K562 (cell line): ENCODE data around the gene GRIK5. TPM values are rescaled to one million over a fixed set of nuclear protein-coding genes. Genes with fewer than 3 reads are reported as not detected.
A peak's percentile ranks its signal among the peaks of the same experiment; 100 is the strongest.

ENCODE experiments used
- BRD9 ChIP-seq: fragments of 450-650 bp; IDR thresholded peaks from 2 replicates; pipeline ENCODE4 v1.6.1; 2018; ENCODE audit warnings: low read depth; ENCODE audit not compliant: partially characterized antibody
- CSDE1 ChIP-seq, 2 experiments: fragments of 450-650 bp; IDR thresholded peaks; 2 replicates each; pipeline ENCODE4 v1.6.1; 2016; ENCODE audit warnings: mild to moderate bottlenecking in 1 of 2
- FOXK1 ChIP-seq: sonication (generic); formaldehyde crosslinking; IDR thresholded peaks from 2 replicates; pipeline ENCODE4 v1.8.0; 2022; ENCODE audit warnings: missing genetic modification reagents, mild to moderate bottlenecking, borderline replicate concordance
- HDAC6 ChIP-seq: IDR thresholded peaks from 2 replicates; pipeline ENCODE4 v1.6.1; 2012; ENCODE audit warnings: low read depth, mild to moderate bottlenecking, control low read depth, inconsistent platforms, low read length, moderate library complexity
- LARP7 ChIP-seq: fragments of 450-650 bp; IDR thresholded peaks from 2 replicates; pipeline ENCODE4 v1.6.1; 2016
- MCM3 ChIP-seq: fragments of 450-650 bp; IDR thresholded peaks from 2 replicates; pipeline ENCODE4 v1.6.1; 2016
- NCOA1 ChIP-seq: fragments of 450-650 bp; IDR thresholded peaks from 2 replicates; pipeline ENCODE4 v1.6.1; 2016; ENCODE audit warnings: low read depth
- PATZ1 ChIP-seq: fragments of 250-450 bp; sonication (Bioruptor Pico); IDR thresholded peaks from 2 replicates; pipeline ENCODE4 v1.5.0; 2020; ENCODE audit warnings: mild to moderate bottlenecking, borderline replicate concordance
- PTRF ChIP-seq: fragments of 450-650 bp; IDR thresholded peaks from 2 replicates; pipeline ENCODE4 v1.6.1; 2016; ENCODE audit warnings: mild to moderate bottlenecking, missing genetic modification characterization, missing compliant biosample characterization
- RAD21 ChIP-seq, 2 experiments: fragments of 250-450 bp in 1 of 2; fragments of 450-650 bp in 1 of 2; sonication (Bioruptor Pico) in 1 of 2; formaldehyde crosslinking in 1 of 2; IDR thresholded peaks in 1 of 2; conservative IDR thresholded peaks in 1 of 2; 2 replicates each; pipeline versions ENCODE4 v1.4.0 to v1.8.0; 2020 to 2022; ENCODE audit warnings: mild to moderate bottlenecking in 2 of 2, moderate library complexity in 1 of 2
- RB1 ChIP-seq: fragments of 450-650 bp; IDR thresholded peaks from 2 replicates; pipeline ENCODE4 v1.6.1; 2017; ENCODE audit warnings: low read depth, mild to moderate bottlenecking
- RBFOX2 ChIP-seq: fragments of 200-400 bp; formaldehyde crosslinking; IDR thresholded peaks from 2 replicates; pipeline ENCODE4 v1.6.1; 2017; ENCODE audit warnings: low read depth, mild to moderate bottlenecking, low read length, moderate library complexity
- RBM39 ChIP-seq: fragments of 200-400 bp; formaldehyde crosslinking; optimal IDR thresholded peaks from 2 replicates; pipeline ENCODE3; 2018; ENCODE audit warnings: low read depth, low read length
- SMARCA4 ChIP-seq: fragments of 450-650 bp; IDR thresholded peaks from 2 replicates; pipeline ENCODE4 v1.6.1; 2016
- SMARCE1 ChIP-seq: fragments of 450-650 bp; IDR thresholded peaks from 2 replicates; pipeline ENCODE4 v1.7.1; 2016; ENCODE audit warnings: mild to moderate bottlenecking
- SRSF9 ChIP-seq: fragments of 200-400 bp; formaldehyde crosslinking; IDR thresholded peaks from 2 replicates; pipeline ENCODE4 v1.6.1; 2017; ENCODE audit warnings: low read depth, low read length, borderline replicate concordance
- TOE1 ChIP-seq, 2 experiments: fragments of 450-650 bp in 1 of 2; sonication (generic) in 1 of 2; formaldehyde crosslinking in 1 of 2; IDR thresholded peaks; 2 replicates each; pipeline versions ENCODE4 v1.7.1 to v1.8.0; 2016 to 2022; ENCODE audit warnings: borderline replicate concordance in 2 of 2, mild to moderate bottlenecking in 2 of 2, antibody characterized with exemption in 1 of 2, inconsistent platforms in 1 of 2, low read depth in 1 of 2, missing genetic modification reagents in 1 of 2, moderate library complexity in 1 of 2
- ZNF24 ChIP-seq: fragments of 450-650 bp; IDR thresholded peaks from 2 replicates; pipeline ENCODE4 v1.6.1; 2016
- ZNF253 ChIP-seq: fragments of 250-450 bp; sonication (Bioruptor Pico); conservative IDR thresholded peaks from 2 replicates; pipeline ENCODE4 v1.6.1; 2021; ENCODE audit warnings: mild to moderate bottlenecking
- ZNF282 ChIP-seq: sonication (generic); formaldehyde crosslinking; IDR thresholded peaks from 2 replicates; pipeline ENCODE4 v1.8.1; 2023; ENCODE audit warnings: missing genetic modification reagents
- ZNF644 ChIP-seq: fragments of 200-800 bp; sonication (Bioruptor generic); IDR thresholded peaks from 2 replicates; pipeline ENCODE4 v1.6.1; 2016; ENCODE audit warnings: low read depth, missing genetic modification characterization, missing compliant biosample characterization
- polyA plus RNA-seq, 8 experiments: library from polyadenylated mRNA; depleted of rRNA in 4 of 8; stranded (reverse) in 5 of 8; unstranded in 3 of 8; fragments of >200 nt; fragmentation: Nextera tagmentation in 2 of 8; fragmentation: Illumina TruSeq in 1 of 8; extraction: Ambion mirVana in 2 of 8; extraction: Trizol in 1 of 8; gene quantifications; 2 replicates each; pipeline versions ENCODE4 v1.2.1 to v1.2.3, GENCODE V29; 2011 to 2014; ENCODE audit warnings: inconsistent platforms in 1 of 8, missing spikeins in 1 of 8
- total RNA-seq, 7 experiments: library from RNA; depleted of rRNA in 6 of 7; stranded (reverse); fragments of >200 nt in 6 of 7; fragmentation: Illumina TruSeq in 2 of 7; extraction: Trizol in 2 of 7; gene quantifications; 2 replicates each; pipeline versions ENCODE4 v1.2.1 to v1.2.3, GENCODE V29; 2011 to 2021; ENCODE audit warnings: low replicate concordance in 1 of 7
- TF ChIP-seq, protein P1 (sequence below): sonication (generic); IDR thresholded peaks from 2 replicates; pipeline ENCODE4 v1.6.1; 2016
- TF ChIP-seq, protein P2 (sequence below): fragments of 250-450 bp; sonication (Bioruptor Pico); IDR thresholded peaks from 2 replicates; pipeline ENCODE4 v1.8.0; 2021; ENCODE audit warnings: borderline replicate concordance, mild to moderate bottlenecking, moderate library complexity; ENCODE audit not compliant: poor library complexity, severe bottlenecking
- TF ChIP-seq, protein P3 (sequence below): IDR thresholded peaks from 2 replicates; pipeline ENCODE4 v1.6.1; 2016; ENCODE audit warnings: missing genetic modification characterization, missing compliant biosample characterization

GRIK5 gene
- total and polyA plus RNA-seq, 9 of the 15 experiments (the other 6 are each of a cell fraction or from before 2014, with no cell fraction given), result 0.04 to 0.55 (median 0.27) TPM; not detected in 2

GRCh38 chr19:42010245-42011126 is 59.5 kb downstream of the GRIK5 start (continued):
- TF ChIP-seq CSDE1 (IDR thresholded peaks at IDR 0.05) (no peak), ZNF644 (peak; percentile 86), RBM39 (no peak), SMARCA4 (peak; percentile 85), MCM3 (no peak), LARP7 (no peak), SMARCE1 (no peak; the same call in 1 of the 2 replicates), PTRF (tag) (peak; percentile 4; the same call in 1 of the 2 replicates), RBFOX2 (no peak; the same call in none of the 2 replicates), BRD9 (peak; percentile 97), FOXK1 (CRISPR knock-in tag) (no peak), PATZ1 (no peak; the same call in 1 of the 2 replicates), RB1 (no peak), ZNF282 (CRISPR knock-in tag) (no peak), SRSF9 (no peak), ZNF253 (no peak), HDAC6 (no peak), NCOA1 (peak; percentile 42; the same call in 1 of the 2 replicates), TOE1 (IDR thresholded peaks at IDR 0.05; ENCODE audit: borderline replicate concordance) (no peak), TOE1 (CRISPR knock-in tag; IDR thresholded peaks at IDR 0.05; ENCODE audit: borderline replicate concordance, low read depth) (no peak), ZNF24 (no peak), RAD21 (CRISPR knock-in tag; conservative IDR thresholded peaks at IDR 0.05 in 1 of 2, IDR thresholded peaks at IDR 0.05 in 1 of 2) (peak in 1 of 2 experiments; percentile 22; a peak in 1 of 4 replicates)
- TF ChIP-seq, protein P1, sequence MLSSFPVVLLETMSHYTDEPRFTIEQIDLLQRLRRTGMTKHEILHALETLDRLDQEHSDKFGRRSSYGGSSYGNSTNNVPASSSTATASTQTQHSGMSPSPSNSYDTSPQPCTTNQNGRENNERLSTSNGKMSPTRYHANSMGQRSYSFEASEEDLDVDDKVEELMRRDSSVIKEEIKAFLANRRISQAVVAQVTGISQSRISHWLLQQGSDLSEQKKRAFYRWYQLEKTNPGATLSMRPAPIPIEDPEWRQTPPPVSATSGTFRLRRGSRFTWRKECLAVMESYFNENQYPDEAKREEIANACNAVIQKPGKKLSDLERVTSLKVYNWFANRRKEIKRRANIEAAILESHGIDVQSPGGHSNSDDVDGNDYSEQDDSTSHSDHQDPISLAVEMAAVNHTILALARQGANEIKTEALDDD, result no peak
- TF ChIP-seq, protein P2, sequence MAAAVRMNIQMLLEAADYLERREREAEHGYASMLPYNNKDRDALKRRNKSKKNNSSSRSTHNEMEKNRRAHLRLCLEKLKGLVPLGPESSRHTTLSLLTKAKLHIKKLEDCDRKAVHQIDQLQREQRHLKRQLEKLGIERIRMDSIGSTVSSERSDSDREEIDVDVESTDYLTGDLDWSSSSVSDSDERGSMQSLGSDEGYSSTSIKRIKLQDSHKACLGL (CRISPR knock-in tag), result no peak
- TF ChIP-seq, protein P3, sequence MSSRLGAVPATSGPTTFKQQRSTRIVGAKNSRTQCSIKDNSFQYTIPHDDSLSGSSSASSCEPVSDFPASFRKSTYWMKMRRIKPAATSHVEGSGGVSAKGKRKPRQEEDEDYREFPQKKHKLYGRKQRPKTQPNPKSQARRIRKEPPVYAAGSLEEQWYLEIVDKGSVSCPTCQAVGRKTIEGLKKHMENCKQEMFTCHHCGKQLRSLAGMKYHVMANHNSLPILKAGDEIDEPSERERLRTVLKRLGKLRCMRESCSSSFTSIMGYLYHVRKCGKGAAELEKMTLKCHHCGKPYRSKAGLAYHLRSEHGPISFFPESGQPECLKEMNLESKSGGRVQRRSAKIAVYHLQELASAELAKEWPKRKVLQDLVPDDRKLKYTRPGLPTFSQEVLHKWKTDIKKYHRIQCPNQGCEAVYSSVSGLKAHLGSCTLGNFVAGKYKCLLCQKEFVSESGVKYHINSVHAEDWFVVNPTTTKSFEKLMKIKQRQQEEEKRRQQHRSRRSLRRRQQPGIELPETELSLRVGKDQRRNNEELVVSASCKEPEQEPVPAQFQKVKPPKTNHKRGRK, result no peak
